H1 (cell line): ENCODE results near the gene ZNF672. TPM values are rescaled to one million over a fixed set of nuclear protein-coding genes. Genes with fewer than 3 reads are reported as not detected.

Source experiments
- CTCF ChIA-PET: fragments of 300-600 bp; sonication (Branson Sonifier 250); formaldehyde crosslinking; loops from one replicate; lab custom pipeline; 2021; ENCODE audit not compliant: partially characterized antibody; lab: Charles Lee
- POLR2A ChIA-PET: fragments of 300-600 bp; sonication (Branson Sonifier 250); formaldehyde crosslinking; loops from one replicate; lab custom pipeline; 2021; ENCODE audit warnings: inconsistent platforms; ENCODE audit not compliant: partially characterized antibody; lab: Charles Lee
- DNase-seq, 2 experiments: peaks; one replicate each; pipeline versions ENCODE4 v3.0.0 to v3.0.0-alpha.2; 2010 to 2022; ENCODE audit warnings: low spot score in 2 of 2, low read depth in 1 of 2, mixed read lengths in 1 of 2
- FAIRE-seq: peaks from 2 replicates; lab custom pipeline; 2011; peaks lifted over from hg19 to GRCh38; lab: Jason Lieb, UNC
- H2AFZ ChIP-seq: 2 replicates; pipeline ENCODE4 v1.8.1; 2012; ENCODE audit warnings: low read length, inconsistent platforms
- H2AK5ac ChIP-seq: 2 replicates; pipeline ENCODE4 v1.6.1; 2013; ENCODE audit warnings: low read depth, low read length
- H2BK120ac ChIP-seq: replicated peaks from 2 replicates; pipeline ENCODE3; 2013; ENCODE audit warnings: low read depth, low read length, inconsistent platforms
- H2BK12ac ChIP-seq: 2 replicates; pipeline ENCODE4 v1.6.1; 2013; ENCODE audit warnings: low read depth, low read length
- H2BK15ac ChIP-seq: 2 replicates; pipeline ENCODE4 v1.6.1; 2013; ENCODE audit warnings: low read length
- H2BK20ac ChIP-seq: 2 replicates; pipeline ENCODE4 v1.6.1; 2013; ENCODE audit warnings: low read length
- H2BK5ac ChIP-seq: 2 replicates; pipeline ENCODE4 v1.6.1; 2013; ENCODE audit warnings: low read depth, low read length
- H3K14ac ChIP-seq: 2 replicates; pipeline ENCODE4 v1.6.1; 2013; ENCODE audit warnings: inconsistent platforms; ENCODE audit not compliant: insufficient read length
- H3K18ac ChIP-seq: 2 replicates; pipeline ENCODE4 v1.6.1; 2013; ENCODE audit warnings: low read length; ENCODE audit errors: extremely low read depth
- H3K23ac ChIP-seq: 2 replicates; pipeline ENCODE4 v1.6.1; 2013; ENCODE audit warnings: inconsistent platforms; ENCODE audit not compliant: insufficient read length
- H3K23me2 ChIP-seq: 2 replicates; pipeline ENCODE4 v1.6.1; 2013; ENCODE audit warnings: low read depth, low read length
- H3K27ac ChIP-seq: 2 replicates; pipeline ENCODE4 v1.6.1; 2011; ENCODE audit warnings: low read depth, low read length, inconsistent platforms
- H3K27me3 ChIP-seq, 4 experiments: replicated peaks in 1 of 4; 1 replicate in 1 of 4; 2 replicates in 3 of 4; pipeline versions ENCODE4 v1.6.1 to v1.8.1; 2011 to 2013; ENCODE audit warnings: low read length in 3 of 4, mild to moderate bottlenecking in 3 of 4, inconsistent platforms in 2 of 4, mixed read lengths in 2 of 4, moderate library complexity in 1 of 4; ENCODE audit not compliant: control insufficient read depth in 3 of 4, insufficient read depth in 3 of 4; ENCODE audit errors: extremely low read depth in 1 of 4
- H3K36me3 ChIP-seq, 4 experiments: 2 replicates each; pipeline versions ENCODE4 v1.6.1 to v1.8.1; 2011 to 2013; ENCODE audit warnings: mild to moderate bottlenecking in 4 of 4, low read length in 3 of 4, moderate library complexity in 2 of 4, control low read depth in 1 of 4, inconsistent platforms in 1 of 4; ENCODE audit not compliant: insufficient read depth in 4 of 4, control insufficient read depth in 2 of 4
- H3K4ac ChIP-seq: replicated peaks from 2 replicates; pipeline ENCODE3; 2013; ENCODE audit warnings: low read length, low read depth, mixed read lengths, inconsistent platforms; ENCODE audit not compliant: insufficient read length
- H3K4me1 ChIP-seq, 4 experiments: replicated peaks in 1 of 4; 1 replicate in 1 of 4; 2 replicates in 3 of 4; pipeline versions ENCODE4 v1.6.1 to v1.8.1; 2011 to 2013; ENCODE audit warnings: low read length in 3 of 4, inconsistent platforms in 2 of 4, mixed read lengths in 1 of 4; ENCODE audit not compliant: insufficient read depth in 4 of 4, control insufficient read depth in 3 of 4
- H3K4me2 ChIP-seq, 2 experiments: 2 replicates each; pipeline versions ENCODE4 v1.6.1 to v1.8.1; 2011 to 2013; ENCODE audit warnings: low read depth in 2 of 2, low read length in 2 of 2, control low read depth in 1 of 2, inconsistent platforms in 1 of 2, mild to moderate bottlenecking in 1 of 2; ENCODE audit not compliant: insufficient read depth in 1 of 2
- H3K4me3 ChIP-seq, 4 experiments: fragments of 200-600, 300-600 bp in 1 of 4; sonication (generic), shearing (Covaris generic), sonication (Bioruptor Twin) in 1 of 4; 2 replicates each; pipeline versions ENCODE4 v1.5.1 to v1.8.1; 2011 to 2016; ENCODE audit warnings: low read length in 4 of 4, low read depth in 3 of 4, control low read depth in 2 of 4, inconsistent platforms in 2 of 4, mild to moderate bottlenecking in 2 of 4, mixed read lengths in 1 of 4, moderate library complexity in 1 of 4; ENCODE audit not compliant: insufficient read depth in 2 of 4; ENCODE audit errors: extremely low read depth in 1 of 4
- H3K56ac ChIP-seq: replicated peaks from 2 replicates; pipeline ENCODE3; 2013; ENCODE audit warnings: low read depth, mild to moderate bottlenecking, mixed read lengths, low read length, inconsistent platforms; ENCODE audit not compliant: insufficient read length
- H3K79me1 ChIP-seq: 2 replicates; pipeline ENCODE4 v1.6.1; 2013; ENCODE audit warnings: low read depth, low read length, control low read depth
- H3K79me2 ChIP-seq, 2 experiments: 2 replicates each; pipeline versions ENCODE4 v1.6.1 to v1.8.1; 2012 to 2013; ENCODE audit warnings: low read length in 2 of 2, mild to moderate bottlenecking in 2 of 2, inconsistent platforms in 1 of 2; ENCODE audit not compliant: insufficient read depth in 2 of 2, control insufficient read depth in 1 of 2
- H3K9ac ChIP-seq, 4 experiments: replicated peaks in 1 of 4; 1 replicate in 1 of 4; 2 replicates in 3 of 4; pipeline versions ENCODE4 v1.6.1 to v1.8.1; 2011 to 2013; ENCODE audit warnings: low read depth in 3 of 4, low read length in 3 of 4, control low read depth in 2 of 4, mild to moderate bottlenecking in 2 of 4, moderate library complexity in 2 of 4, inconsistent platforms in 1 of 4; ENCODE audit errors: extremely low read depth in 1 of 4
- H3K9me3 ChIP-seq, 2 experiments: 2 replicates each; pipeline versions ENCODE4 v1.6.1 to v1.8.1; 2012 to 2013; ENCODE audit warnings: mild to moderate bottlenecking in 2 of 2, moderate library complexity in 2 of 2, control low read depth in 1 of 2, inconsistent platforms in 1 of 2, low read depth in 1 of 2, low read length in 1 of 2, mixed read lengths in 1 of 2; ENCODE audit not compliant: insufficient read depth in 2 of 2
- H4K20me1 ChIP-seq, 2 experiments: replicated peaks in 1 of 2; 2 replicates each; pipeline versions ENCODE3 to v1.8.1; 2011 to 2013; ENCODE audit warnings: inconsistent platforms in 2 of 2, low read length in 2 of 2, mild to moderate bottlenecking in 1 of 2; ENCODE audit not compliant: insufficient read depth in 2 of 2, control insufficient read depth in 1 of 2
- H4K5ac ChIP-seq: 2 replicates; pipeline ENCODE4 v1.6.1; 2013; ENCODE audit warnings: low read length, low read depth, mixed read lengths, inconsistent platforms; ENCODE audit not compliant: insufficient read length
- H4K8ac ChIP-seq: 2 replicates; pipeline ENCODE4 v1.8.0; 2013; ENCODE audit warnings: mild to moderate bottlenecking, moderate library complexity, low read length, inconsistent platforms; ENCODE audit not compliant: insufficient read depth; ENCODE audit errors: extremely low read depth
- H4K91ac ChIP-seq: replicated peaks from 2 replicates; pipeline ENCODE3; 2013; ENCODE audit warnings: low read length, mixed read lengths, inconsistent platforms; ENCODE audit not compliant: insufficient read length
- BACH1 ChIP-seq: IDR thresholded peaks from 2 replicates; pipeline ENCODE4 v1.6.1; 2012; ENCODE audit warnings: low read length, improper control_type of control experiment
- CBX8 ChIP-seq: fragments of 300-800, 300-1000 bp; sonication (generic); IDR thresholded peaks from 2 replicates; pipeline ENCODE4 v1.7.1; 2016; ENCODE audit warnings: low read depth, low read length, borderline replicate concordance
- GABPA ChIP-seq: IDR thresholded peaks from 2 replicates; pipeline ENCODE4 v1.6.1; 2011; ENCODE audit warnings: mild to moderate bottlenecking, low read length, moderate library complexity, borderline replicate concordance; ENCODE audit not compliant: insufficient read depth
- HDAC2 ChIP-seq, 2 experiments: fragments of 300-600 bp in 1 of 2; sonication (generic) in 1 of 2; IDR thresholded peaks; 2 replicates each; pipeline ENCODE4 v1.6.1; 2011 to 2012; ENCODE audit warnings: low read depth in 2 of 2, low read length in 2 of 2, mild to moderate bottlenecking in 2 of 2, moderate library complexity in 2 of 2, borderline replicate concordance in 1 of 2, inconsistent platforms in 1 of 2
- HDAC6 ChIP-seq: IDR thresholded peaks from one replicate; pipeline ENCODE4 v1.7.1; 2012; ENCODE audit warnings: low read depth, mild to moderate bottlenecking, inconsistent platforms, low read length, moderate library complexity
- KDM1A ChIP-seq: fragments of 200-600, 300-600 bp; sonication (generic); IDR thresholded peaks from 2 replicates; pipeline ENCODE4 v1.7.1; 2016; ENCODE audit warnings: mild to moderate bottlenecking, low read length, borderline replicate concordance
- POU5F1 ChIP-seq: IDR thresholded peaks from 2 replicates; pipeline ENCODE4 v1.6.1; 2011; ENCODE audit warnings: low read depth, mild to moderate bottlenecking, low read length, moderate library complexity
- RBBP5 ChIP-seq: IDR thresholded peaks from 2 replicates; pipeline ENCODE4 v1.7.1; 2012; ENCODE audit warnings: low read depth, mild to moderate bottlenecking, inconsistent platforms, low read length, moderate library complexity, borderline replicate concordance
- RNF2 ChIP-seq: fragments of 200-900, 300-1000 bp; sonication (generic); IDR thresholded peaks from 2 replicates; pipeline ENCODE4 v1.7.1; 2016; ENCODE audit warnings: borderline replicate concordance, low read depth, mild to moderate bottlenecking, antibody characterized with exemption, low read length; ENCODE audit not compliant: poor library complexity, severe bottlenecking; ENCODE audit errors: missing control alignments
- RXRA ChIP-seq: IDR thresholded peaks from 2 replicates; pipeline ENCODE4 v1.6.1; 2011; ENCODE audit warnings: low read depth, mild to moderate bottlenecking, low read length, moderate library complexity; ENCODE audit not compliant: insufficient read depth
- SAP30 ChIP-seq: fragments of 300-600 bp; sonication (generic); IDR thresholded peaks from 2 replicates; pipeline ENCODE4 v1.7.1; 2012; ENCODE audit warnings: low read length, moderate library complexity, mild to moderate bottlenecking, inconsistent platforms; ENCODE audit not compliant: insufficient read depth, insufficient replicate concordance
- TCF12 ChIP-seq: IDR thresholded peaks from 2 replicates; pipeline ENCODE4 v1.6.1; 2011; ENCODE audit warnings: low read depth, mild to moderate bottlenecking, low read length
- TEAD4 ChIP-seq: IDR thresholded peaks from 2 replicates; pipeline ENCODE4 v1.6.1; 2012; ENCODE audit warnings: low read depth, low read length, inconsistent platforms, mixed read lengths
- WGBS, 2 experiments: shearing (Covaris generic) in 1 of 2; methylation state at CpG; one replicate each; pipeline versions ENCODE4 v1.1.6 to v1.1.7; 2013 to 2015; ENCODE audit warnings: low lambda C conversion rate in 2 of 2, mixed read lengths in 2 of 2, inconsistent platforms in 1 of 2, low coverage in 1 of 2, missing lambda C conversion rate in 1 of 2; ENCODE audit not compliant: insufficient replicate concordance in 2 of 2, insufficient coverage in 1 of 2, insufficient read length in 1 of 2; ENCODE audit errors: extremely low coverage in 1 of 2, missing lambda C conversion rate in 1 of 2; 5-methylcytosine and 5-hydroxymethylcytosine counted together
- polyA plus RNA-seq, 7 experiments: library from polyadenylated mRNA; depleted of rRNA in 3 of 7; stranded (reverse) in 5 of 7; unstranded in 2 of 7; fragments of >200 nt in 5 of 7; fragments of 200-250 nt in 2 of 7; gene quantifications; 1 replicate in 5 of 7; 2 replicates in 1 of 7; 4 replicates in 1 of 7; pipeline versions ENCODE4 v1.2.1 to v1.2.3, GENCODE V29; 2011 to 2013; ENCODE audit warnings: missing spikeins in 2 of 7, mixed read lengths in 2 of 7
- total RNA-seq: library from RNA; stranded (reverse); fragmentation: NEBNext Ultra II Directional; extraction: Animal tissue kit (Norgen Biotek cat#: 25700); gene quantifications from 2 replicates; pipeline ENCODE4 v1.2.1, GENCODE V29; 2021

The ZNF672 gene
- total and polyA plus RNA-seq, 2 of the 8 experiments (the other 6 are each of a cell fraction or from before 2014, with no cell fraction given) = 30.7 to 40.4 TPM

- H2AFZ ChIP-seq = no peak overlapping the region
- H3K79me2 ChIP-seq = no peaks in the 10 kb centered on the region
- no peaks in the 10 kb centered on the region for H3K36me3 ChIP-seq
- WGBS, 2 experiments = 92% methylated on average over 1 of the region's 1 CpG; no CpG with 5 or more reads in 1 of the 2 experiments
- H3K9ac ChIP-seq = no peak overlapping the region
- H2BK120ac ChIP-seq = no peak overlapping the region
- H3K4ac ChIP-seq = no peak overlapping the region
- no peak overlapping the region for H2BK20ac ChIP-seq
- H3K23me2 ChIP-seq = no peaks in the 10 kb centered on the region
- H3K18ac ChIP-seq = no peak overlapping the region
- H2BK5ac ChIP-seq = no peak overlapping the region
- DNase-seq (no peak), FAIRE-seq (no peak)
- no peak overlapping the region for H3K4me3 ChIP-seq
- no peak overlapping the region for H2AK5ac ChIP-seq
- ChIA-PET CTCF (interaction anchor here (0.6 to 1.6 kb wide), 3 partner anchors 10 to 52 kb away, joined by 3 to 7 read pairs (median 5); no protein-coding TSS in a partner anchor), POLR2A (interaction anchor here (1.0 kb wide), 1 partner anchor 12 kb away, joined by 3 read pairs; no protein-coding TSS in a partner anchor)
- no peak overlapping the region for H3K56ac ChIP-seq
- H3K27ac ChIP-seq = no peak overlapping the region
- no peak overlapping the region for H3K4me2 ChIP-seq
- no peak overlapping the region for H4K8ac ChIP-seq
- peaks cover 0 to 1% (median under 1%) of the 10 kb centered on the region in 4 experiments; a peak in 2 of 7 replicates for H3K4me1 ChIP-seq
- H3K9me3 ChIP-seq = no peaks in the 10 kb centered on the region; a peak in 1 of 4 replicates
- H3K14ac ChIP-seq = no peak overlapping the region
- no peak overlapping the region for H2BK12ac ChIP-seq
- peaks cover 0 to 2% (median 0%) of the 10 kb centered on the region in 4 experiments; a peak in 1 of 7 replicates for H3K27me3 ChIP-seq
- H4K5ac ChIP-seq = no peak overlapping the region
- H3K23ac ChIP-seq = no peak overlapping the region
- H3K79me1 ChIP-seq = no peaks in the 10 kb centered on the region
- no peaks in the 10 kb centered on the region for H4K20me1 ChIP-seq
- no peak overlapping the region for H2BK15ac ChIP-seq
- H4K91ac ChIP-seq = no peak overlapping the region
- TF ChIP-seq TCF12 = no peak
- TF ChIP-seq CBX8 = no peak
- TF ChIP-seq POU5F1 = no peak
- TF ChIP-seq GABPA = no peak
- no peak for TF ChIP-seq RBBP5
- TF ChIP-seq RNF2 = no peak
- no peak for TF ChIP-seq SAP30
- no peak for TF ChIP-seq HDAC6
- no peak for TF ChIP-seq RXRA
- TF ChIP-seq KDM1A = no peak
- TF ChIP-seq HDAC2 (IDR thresholded peaks at IDR 0.05; ENCODE audit: borderline replicate concordance in 1 of 2, low read depth in 2 of 2, low read length in 2 of 2) = no peak
- no peak for TF ChIP-seq TEAD4
- TF ChIP-seq BACH1 = no peak
These were observed 6.2 kb upstream of the ZNF672 start for GRCh38 chr1:248831842-248832241.
